HG03025 (cell line): Measurements from ENCODE around the gene KCNMB4.

ENCODE experiments used
- ATAC-seq: cut with Tn5 transposase; IDR thresholded peaks from one replicate; pipeline ENCODE4 v1.9.1; 2021; ENCODE audit warnings: mild to moderate bottlenecking, moderate library complexity; ENCODE audit not compliant: unreplicated experiment, low FRiP score

Gene KCNMB4, protein sequence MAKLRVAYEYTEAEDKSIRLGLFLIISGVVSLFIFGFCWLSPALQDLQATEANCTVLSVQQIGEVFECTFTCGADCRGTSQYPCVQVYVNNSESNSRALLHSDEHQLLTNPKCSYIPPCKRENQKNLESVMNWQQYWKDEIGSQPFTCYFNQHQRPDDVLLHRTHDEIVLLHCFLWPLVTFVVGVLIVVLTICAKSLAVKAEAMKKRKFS

GRCh38 chr12:70365648-70366518 lies at the start of gene KCNMB4:
Gene KCNMB4 (plus strand): TSS chr12:70366290. CDS start chr12:70366735, 445 bp downstream.
- ATAC-seq, result peak; percentile 78

DNA sequence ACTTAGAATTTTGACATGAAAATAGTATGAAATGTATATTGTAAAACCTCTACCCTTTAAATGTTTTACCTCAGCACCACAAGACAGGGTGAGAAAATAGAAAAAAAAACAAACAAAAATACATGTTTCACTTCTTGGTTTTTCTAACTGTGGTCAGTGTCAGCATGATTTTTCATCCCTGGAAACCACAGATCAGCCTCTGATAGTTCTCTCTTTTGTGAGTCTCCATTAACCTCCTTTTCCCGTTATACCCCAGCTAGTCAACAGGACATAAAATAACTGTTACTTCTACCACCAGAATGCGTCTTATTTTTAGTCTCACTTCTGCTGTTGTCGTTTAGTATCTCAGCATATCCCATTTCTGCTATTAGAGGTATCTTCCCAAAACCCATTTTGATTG lies 48.3 kb upstream of the KCNMB4 start:
- peak; percentile 92 for ATAC-seq

DNA sequence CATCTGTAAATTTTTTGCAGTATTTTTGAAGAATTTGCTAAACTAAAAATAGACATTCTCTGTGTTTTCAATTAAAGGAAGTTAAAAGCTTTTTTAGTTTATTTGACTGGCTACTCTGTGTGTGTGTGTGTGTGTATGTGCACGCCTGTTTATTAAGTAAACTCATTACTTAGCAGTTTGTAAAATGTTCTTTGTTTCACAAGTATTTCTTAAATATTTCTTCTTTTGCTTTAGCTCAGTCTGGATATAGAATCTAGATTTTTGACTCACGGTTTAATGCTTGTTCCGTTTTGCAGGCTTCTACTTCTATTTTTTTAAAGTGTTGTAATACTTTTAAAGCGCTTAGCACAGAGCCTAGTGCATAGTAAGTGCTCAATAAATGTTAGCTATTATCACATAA lies 46.5 kb upstream of the KCNMB4 start:
- no peak for ATAC-seq

DNA sequence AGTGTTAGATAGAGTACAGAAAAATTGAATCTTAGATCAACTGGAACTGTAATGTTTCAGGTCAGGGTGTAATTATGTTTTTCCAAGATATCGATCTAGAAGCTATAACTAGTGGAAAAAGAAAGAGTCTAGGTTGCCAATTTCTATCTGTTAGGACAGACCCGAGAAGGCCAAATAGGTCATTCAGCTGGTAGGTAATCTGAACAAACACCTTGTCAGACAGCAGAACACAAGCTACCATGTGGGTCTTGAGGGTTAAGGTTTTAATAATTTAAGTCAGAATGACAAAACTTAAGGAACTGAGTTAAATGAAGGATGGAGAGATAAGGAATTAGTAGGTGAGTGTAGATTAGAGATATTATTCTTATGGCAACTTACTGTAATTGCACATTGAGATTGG lies 44.9 kb upstream of the KCNMB4 start:
- no peak for ATAC-seq

DNA sequence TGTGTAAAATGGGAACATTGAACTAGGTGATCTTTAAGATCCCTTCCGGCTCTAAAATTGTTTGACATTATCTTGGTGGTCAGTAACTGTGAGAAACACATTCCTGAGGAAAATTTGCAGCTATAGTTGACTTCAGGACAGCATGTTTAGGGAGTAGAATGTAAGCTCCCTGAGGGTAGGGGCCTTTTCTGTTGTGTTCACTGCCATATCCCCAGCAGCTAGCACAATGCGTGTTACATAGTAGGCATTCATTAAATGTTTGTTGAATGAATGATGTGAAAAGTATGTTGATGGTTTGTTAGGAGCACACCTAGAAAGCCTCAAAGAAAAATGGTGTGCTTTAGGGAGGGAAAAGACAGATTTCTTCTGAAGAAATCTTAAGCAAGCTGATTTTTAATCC lies 38.5 kb upstream of the KCNMB4 start:
- ATAC-seq, result no peak

- no peak for ATAC-seq
These were observed 36.4 kb upstream of the KCNMB4 start for GRCh38 chr12:70329728-70330127.

DNA sequence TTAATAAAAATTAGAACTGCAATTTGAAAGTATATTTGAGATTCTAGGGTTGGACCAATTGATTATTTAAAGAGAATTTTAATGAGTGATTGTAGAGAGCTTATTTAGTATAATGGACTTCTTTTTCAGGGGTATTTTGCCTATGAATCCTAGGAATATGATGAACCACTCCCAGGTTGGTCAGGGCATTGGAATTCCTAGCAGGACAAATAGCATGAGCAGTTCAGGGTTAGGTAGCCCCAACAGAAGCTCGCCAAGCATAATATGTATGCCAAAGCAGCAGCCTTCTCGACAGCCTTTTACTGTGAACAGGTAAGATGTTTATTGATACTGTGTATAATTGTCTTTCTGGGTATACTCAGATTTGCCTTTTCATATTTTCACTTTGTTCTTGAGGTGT lies 35.9 kb upstream of the KCNMB4 start:
- ATAC-seq, result no peak

GRCh38 chr12:70332236-70332635 lies 33.9 kb upstream of the KCNMB4 start:
- no peak for ATAC-seq

GRCh38 chr12:70334742-70335141 lies 31.3 kb upstream of the KCNMB4 start:
- no peak for ATAC-seq

DNA sequence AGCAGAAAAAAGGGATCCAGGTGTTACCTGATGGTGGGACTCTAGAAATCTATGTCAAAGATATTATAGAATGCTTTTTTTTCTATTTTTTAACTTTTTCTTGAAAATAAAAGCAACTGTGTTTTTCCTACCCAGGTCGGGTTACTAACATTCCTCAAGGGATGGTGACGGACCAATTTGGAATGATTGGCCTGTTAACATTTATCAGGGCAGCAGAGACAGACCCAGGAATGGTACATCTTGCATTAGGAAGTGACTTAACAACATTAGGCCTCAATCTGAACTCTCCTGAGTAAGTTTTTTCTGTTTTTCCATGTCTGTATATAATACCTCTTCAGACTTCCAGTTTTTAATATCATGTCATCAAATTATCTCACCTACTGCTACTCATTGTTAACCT lies 27.6 kb upstream of the KCNMB4 start:
- no peak for ATAC-seq

DNA sequence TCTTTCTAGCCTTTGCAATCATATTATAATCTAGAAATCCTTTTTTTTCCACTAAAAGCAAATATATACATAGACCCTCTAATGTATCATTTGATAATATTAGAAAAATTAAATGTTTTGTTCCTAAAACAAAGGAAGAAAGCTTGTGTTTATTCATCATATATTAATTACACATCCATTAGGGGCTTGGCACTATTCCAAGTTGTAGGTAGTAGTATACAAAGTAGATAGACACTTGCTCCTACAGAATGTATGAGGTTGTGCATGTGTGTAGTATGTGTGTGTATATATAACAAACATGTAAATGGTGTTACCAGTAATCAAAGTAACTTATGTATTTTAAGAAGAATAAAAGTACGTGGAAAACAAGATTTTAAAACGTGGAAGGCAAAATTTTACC lies 15.0 kb upstream of the KCNMB4 start:
- ATAC-seq, result no peak

DNA sequence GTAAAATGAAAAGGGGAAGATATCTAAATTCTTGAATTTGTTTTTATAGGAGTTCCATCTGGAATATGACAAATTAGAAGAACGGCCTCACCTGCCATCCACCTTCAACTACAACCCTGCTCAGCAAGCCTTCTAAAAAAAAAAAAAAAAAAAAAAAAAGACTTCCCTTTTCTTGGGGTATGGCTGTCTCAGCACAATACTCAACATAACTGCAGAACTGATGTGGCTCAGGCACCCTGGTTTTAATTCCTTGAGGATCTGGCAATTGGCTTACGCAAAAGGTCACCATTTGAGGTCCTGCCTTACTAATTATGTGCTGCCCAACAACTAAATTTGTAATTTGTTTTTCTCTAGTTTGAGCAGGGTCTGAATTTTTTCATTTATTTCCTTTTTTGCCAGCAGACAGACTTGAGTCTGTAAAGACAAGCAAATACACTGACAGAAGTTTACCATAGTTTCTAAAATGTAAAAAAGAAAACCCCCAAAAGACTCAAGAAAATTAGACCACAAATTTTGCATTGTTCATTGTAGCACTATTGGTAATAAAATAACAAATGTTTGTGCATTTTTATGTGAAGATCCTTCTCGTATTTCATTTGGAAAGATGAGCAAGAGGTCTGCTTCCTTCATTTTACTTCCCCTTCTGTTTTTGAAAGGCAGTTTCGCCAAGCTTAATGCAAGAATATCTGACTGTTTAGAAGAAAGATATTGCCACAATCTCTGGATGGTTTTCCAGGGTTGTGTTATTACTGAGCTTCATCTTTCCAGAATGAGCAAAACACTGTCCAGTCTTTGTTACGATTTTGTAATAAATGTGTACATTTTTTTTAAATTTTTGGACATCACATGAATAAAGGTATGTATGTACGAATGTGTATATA lies 12.1 kb upstream of the KCNMB4 start:
- ATAC-seq, result no peak

DNA sequence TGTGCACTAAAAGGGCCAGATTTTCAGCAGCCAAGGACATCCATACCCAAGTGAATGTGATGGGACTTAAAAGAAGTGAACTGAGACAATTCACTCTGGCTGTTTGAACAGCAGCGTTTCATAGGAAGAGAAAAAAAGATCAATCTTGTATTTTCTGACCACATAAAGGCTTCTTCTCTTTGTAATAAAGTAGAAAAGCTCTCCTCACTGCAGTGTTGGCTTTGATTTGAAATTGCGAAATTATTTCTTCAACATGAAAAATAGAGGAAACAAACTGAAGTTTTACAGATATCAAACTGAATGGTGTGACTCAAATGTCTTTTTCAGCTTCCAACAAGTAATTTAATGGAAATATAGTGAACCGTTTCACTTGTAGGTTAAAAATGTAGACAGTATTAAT lies 11.3 kb upstream of the KCNMB4 start:
- ATAC-seq, result no peak

DNA sequence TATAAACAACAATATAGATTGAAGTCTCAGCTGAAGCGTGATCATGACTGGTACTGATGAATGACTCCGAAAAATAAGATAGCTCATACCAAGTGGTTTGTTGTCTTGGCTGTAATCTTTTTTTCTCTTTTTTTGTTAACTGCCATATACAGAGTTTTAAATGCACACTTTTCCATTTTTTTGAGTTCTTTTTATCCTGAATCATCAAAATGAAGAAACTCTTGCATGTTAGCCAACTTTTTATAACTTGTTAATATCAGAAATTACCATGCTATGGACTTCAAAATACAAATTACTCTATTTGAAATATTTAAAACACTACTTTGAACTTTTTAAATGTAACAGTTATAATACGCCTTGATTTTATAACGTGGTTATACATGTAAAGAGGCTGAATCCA lies 10.1 kb upstream of the KCNMB4 start:
- ATAC-seq, result no peak

GRCh38 chr12:70359458-70360197 lies 6.5 kb upstream of the KCNMB4 start:
- no peak for ATAC-seq

GRCh38 chr12:70360218-70360617 lies 5.9 kb upstream of the KCNMB4 start:
- ATAC-seq, result no peak

DNA sequence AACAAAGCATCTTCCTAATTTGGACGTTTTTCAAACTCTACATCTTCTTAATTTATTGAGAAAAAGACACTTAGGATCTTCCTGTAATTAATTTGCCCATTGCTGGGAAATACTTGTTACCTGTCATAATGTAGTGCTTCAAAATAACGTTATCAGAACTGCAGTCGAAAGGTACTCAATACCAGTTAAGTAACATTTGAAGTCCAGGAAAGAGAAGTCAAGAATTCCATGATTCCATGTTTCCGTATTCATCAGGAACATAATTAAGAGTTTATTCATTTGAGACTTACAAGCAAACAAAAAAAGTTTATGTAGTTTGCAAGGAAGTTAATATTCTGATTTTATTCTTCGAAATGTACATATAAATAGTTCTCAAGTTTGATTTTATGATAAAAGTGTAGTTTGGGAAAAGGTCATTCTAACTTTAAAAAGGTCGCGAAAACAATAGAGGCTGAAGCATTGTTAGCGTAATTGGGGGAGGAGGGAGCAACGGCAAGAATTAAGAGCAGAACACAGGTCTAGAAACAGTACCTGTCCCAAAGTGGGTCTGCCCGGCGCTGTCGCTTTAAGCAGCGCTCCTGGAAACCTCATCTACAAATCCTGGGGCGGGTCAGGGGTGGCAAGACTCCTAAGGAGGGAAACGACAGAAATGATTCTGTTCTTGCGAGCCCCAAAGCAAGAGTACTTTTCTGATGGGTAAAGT lies 1.2 kb upstream of the KCNMB4 start:
- no peak for ATAC-seq

DNA sequence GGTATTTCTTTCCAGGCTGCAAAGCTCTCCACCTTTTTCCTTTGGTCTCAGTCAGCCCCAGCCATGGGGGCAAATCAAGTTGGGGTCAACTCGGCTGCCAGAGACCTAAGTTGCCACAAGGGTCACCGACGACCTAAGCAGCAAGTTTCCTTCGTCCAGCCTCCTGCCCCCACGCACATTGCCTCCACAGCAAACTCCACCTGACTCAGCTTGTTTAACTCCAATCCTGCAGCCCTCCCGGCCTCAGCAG lies 767 bp upstream of the KCNMB4 start:
- ATAC-seq, result no peak

DNA sequence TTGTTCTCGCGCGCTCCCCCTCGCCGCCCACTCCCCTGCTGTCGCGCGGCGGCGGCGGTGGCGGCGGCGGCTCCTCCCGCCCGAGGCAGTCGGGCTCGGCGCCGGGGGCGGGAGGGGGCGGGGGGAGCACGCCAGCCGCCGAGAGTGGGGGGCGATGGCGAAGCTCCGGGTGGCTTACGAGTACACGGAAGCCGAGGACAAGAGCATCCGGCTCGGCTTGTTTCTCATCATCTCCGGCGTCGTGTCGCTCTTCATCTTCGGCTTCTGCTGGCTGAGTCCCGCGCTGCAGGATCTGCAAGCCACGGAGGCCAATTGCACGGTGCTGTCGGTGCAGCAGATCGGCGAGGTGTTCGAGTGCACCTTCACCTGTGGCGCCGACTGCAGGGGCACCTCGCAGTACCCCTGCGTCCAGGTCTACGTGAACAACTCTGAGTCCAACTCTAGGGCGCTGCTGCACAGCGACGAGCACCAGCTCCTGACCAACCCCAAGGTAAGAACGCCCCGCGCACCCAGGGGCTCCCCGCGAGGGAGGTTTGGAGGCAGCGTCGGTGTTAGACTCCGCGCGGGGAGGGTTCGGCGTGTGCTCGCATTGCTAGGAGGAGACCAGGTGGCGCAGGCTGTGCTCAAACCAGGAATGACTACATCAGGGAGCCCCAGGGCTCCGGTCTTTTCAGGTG lies 629 bp downstream of the KCNMB4 start:
- peak; percentile 44 for ATAC-seq
